ENCODE results near the gene EPRS1.
A peak's percentile ranks its signal among the peaks of the same experiment; 100 is the strongest.
"Not testable (repeated sequence)": the region's sequence is repeated elsewhere in the genome, so short reads cannot be mapped to it uniquely, and the experiment has no call there.

Gene EPRS1

DNA sequence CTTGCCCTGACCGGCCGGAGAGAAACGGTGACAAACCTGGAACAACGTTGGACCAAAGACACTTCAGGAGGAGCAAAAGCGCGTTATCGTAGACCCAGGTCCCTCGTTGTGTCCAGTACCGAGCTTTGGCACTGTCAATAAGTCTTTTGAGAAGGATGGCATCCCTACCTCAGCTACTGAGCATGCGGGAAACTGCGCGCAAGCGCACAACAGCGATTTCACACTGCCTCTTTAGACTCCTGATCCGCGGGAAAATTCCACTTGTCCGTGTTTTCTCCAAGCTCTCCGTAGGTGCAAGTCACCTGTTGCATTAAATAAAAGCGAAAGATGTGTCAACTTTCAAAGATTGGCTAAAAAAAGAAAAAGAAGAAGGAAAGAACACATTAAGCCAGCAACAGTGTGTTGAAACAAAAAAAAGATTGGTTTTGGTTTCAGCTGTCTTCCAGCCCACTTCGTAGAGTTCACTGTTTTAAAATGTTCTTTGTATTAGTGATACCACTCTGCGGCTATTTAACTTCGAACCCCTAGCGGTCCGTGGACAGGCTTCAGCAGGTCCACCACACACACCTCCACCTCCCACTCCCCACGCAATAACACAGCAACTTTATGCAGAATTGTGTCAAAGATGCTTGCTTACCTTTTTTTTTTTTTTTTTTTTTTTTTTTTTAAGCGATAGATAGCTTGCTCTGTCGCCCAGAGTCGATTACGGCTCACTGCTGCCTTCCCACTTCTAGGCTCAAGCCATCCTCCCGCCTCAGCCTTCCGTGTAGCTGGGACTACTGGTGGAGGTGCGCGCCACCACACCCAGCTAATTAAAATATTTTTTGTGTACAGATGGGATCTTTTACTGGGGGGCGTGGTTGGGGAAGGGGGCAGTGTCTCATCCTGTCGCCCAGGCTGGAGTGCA, 43.6 kb upstream of the EPRS1 start, which contains the start of gene BPNT1:
Gene BPNT1 (minus strand): TSS at position 139 of the 907 bp plus-strand sequence. CDS start 9,942 bp downstream, outside the sequence.
- Histone ChIP-seq H3K4me3 (ENCODE audit: low read depth, low read length) (peak within 1 kb of the TSS; percentile 86), H3K27ac (peak within 1 kb of the TSS; percentile 60), H3K27me3 (ENCODE audit: insufficient read depth, low read depth, severe bottlenecking) (no peaks in the 10 kb centered on the region), H3K9me3 (ENCODE audit: severe bottlenecking) (no peaks in the 10 kb centered on the region), H3K36me3 (no peaks in the 10 kb centered on the region; the same call in 1 of the 2 replicates)
- DNase-seq = peak; percentile 97
- TF ChIP-seq, protein P1, sequence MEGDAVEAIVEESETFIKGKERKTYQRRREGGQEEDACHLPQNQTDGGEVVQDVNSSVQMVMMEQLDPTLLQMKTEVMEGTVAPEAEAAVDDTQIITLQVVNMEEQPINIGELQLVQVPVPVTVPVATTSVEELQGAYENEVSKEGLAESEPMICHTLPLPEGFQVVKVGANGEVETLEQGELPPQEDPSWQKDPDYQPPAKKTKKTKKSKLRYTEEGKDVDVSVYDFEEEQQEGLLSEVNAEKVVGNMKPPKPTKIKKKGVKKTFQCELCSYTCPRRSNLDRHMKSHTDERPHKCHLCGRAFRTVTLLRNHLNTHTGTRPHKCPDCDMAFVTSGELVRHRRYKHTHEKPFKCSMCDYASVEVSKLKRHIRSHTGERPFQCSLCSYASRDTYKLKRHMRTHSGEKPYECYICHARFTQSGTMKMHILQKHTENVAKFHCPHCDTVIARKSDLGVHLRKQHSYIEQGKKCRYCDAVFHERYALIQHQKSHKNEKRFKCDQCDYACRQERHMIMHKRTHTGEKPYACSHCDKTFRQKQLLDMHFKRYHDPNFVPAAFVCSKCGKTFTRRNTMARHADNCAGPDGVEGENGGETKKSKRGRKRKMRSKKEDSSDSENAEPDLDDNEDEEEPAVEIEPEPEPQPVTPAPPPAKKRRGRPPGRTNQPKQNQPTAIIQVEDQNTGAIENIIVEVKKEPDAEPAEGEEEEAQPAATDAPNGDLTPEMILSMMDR (IDR thresholded peaks at IDR 0.05; ENCODE audit: low read depth, low read length) = no peak

DNA sequence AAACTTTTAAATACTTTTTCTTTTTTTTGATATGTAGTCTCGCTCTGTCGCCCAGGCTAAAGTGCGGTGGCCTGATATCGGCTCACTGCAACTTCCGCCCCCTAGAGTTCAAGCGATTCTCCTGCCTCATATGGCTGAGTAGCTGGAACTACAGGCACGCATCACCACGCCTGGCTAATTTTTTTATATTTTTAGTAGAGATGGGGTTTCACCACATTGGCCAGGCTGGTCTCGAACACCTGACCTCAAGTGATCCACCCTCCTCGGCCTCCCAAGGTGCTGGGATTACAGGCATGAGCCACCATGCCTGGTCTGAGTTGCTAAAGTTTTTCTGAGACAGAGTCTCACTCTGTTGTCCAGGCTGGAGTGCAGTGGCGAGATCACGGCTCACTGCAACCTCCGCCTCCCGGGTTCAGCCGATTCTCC, 40.0 kb upstream of the EPRS1 start:
- not testable (repeated sequence) for H3K27ac ChIP-seq

DNA sequence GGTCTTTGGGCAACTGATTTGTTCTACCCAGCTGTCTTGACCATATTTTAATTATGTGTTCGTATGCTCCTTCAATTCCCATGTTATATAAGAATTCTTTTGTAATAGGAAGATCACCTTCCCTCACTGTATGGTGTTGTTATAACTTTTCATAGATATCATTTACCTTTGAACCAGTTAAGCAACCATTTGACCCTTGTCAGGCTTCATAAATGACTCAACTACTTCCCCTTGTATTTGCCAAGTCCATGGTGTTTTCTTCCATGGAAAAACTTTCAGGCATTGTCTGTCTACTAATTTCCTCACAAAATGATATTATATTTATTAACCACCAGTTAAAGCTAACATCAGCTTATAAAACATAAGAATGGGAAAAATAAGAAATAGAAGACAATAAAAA, 38.2 kb upstream of the EPRS1 start:
- Histone ChIP-seq H3K4me3 (ENCODE audit: low read depth, low read length) (no peak overlapping the region), H3K27ac (no peak overlapping the region), H3K9me3 (ENCODE audit: severe bottlenecking) (peaks cover 4% of the 10 kb centered on the region), H3K36me3 (peaks cover 4% of the 10 kb centered on the region), H3K27me3 (ENCODE audit: insufficient read depth, low read depth, severe bottlenecking) (no peaks in the 10 kb centered on the region)
- TF ChIP-seq, protein P1 (IDR thresholded peaks at IDR 0.05; ENCODE audit: low read depth, low read length) = no peak
- no peak for DNase-seq

More for the DNA sequence above, 40.0 kb upstream of the EPRS1 start:
- not testable (repeated sequence) for H3K4me3 ChIP-seq (ENCODE audit: low read depth, low read length); DNase-seq; H3K27me3 ChIP-seq (ENCODE audit: insufficient read depth, low read depth, severe bottlenecking); H3K36me3 ChIP-seq; H3K9me3 ChIP-seq (ENCODE audit: severe bottlenecking)
- TF ChIP-seq, protein P1 (IDR thresholded peaks at IDR 0.05; ENCODE audit: low read depth, low read length) = peak; percentile 31; the same call in 1 of the 2 replicates

DNA sequence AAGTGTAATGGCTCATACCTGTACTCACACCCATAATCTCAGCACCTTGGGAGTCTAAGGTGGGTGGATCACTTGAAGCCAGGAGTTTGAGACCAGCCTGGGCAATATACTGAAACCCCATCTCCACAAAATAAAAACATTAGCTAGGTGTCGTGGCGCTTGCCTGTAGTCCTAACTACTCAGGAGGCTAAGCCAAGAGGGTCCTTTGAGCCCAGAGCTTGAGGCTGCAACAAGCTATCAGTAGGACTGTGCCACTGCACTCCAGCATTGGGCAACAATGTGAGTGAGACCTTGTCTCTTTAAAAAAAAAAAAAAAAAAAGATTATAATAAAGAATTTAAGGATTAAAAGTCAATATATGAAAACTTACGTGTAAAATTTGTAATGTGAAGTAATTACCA, 31.6 kb upstream of the EPRS1 start:
- Histone ChIP-seq H3K27ac (no peak overlapping the region), H3K36me3 (peaks cover 21% of the 10 kb centered on the region), H3K27me3 (ENCODE audit: insufficient read depth, low read depth, severe bottlenecking) (no peaks in the 10 kb centered on the region), H3K9me3 (ENCODE audit: severe bottlenecking) (peaks cover 4% of the 10 kb centered on the region), H3K4me3 (ENCODE audit: low read depth, low read length) (no peak overlapping the region)
- DNase-seq = no peak
- TF ChIP-seq, protein P1 (IDR thresholded peaks at IDR 0.05; ENCODE audit: low read depth, low read length) = no peak

DNA sequence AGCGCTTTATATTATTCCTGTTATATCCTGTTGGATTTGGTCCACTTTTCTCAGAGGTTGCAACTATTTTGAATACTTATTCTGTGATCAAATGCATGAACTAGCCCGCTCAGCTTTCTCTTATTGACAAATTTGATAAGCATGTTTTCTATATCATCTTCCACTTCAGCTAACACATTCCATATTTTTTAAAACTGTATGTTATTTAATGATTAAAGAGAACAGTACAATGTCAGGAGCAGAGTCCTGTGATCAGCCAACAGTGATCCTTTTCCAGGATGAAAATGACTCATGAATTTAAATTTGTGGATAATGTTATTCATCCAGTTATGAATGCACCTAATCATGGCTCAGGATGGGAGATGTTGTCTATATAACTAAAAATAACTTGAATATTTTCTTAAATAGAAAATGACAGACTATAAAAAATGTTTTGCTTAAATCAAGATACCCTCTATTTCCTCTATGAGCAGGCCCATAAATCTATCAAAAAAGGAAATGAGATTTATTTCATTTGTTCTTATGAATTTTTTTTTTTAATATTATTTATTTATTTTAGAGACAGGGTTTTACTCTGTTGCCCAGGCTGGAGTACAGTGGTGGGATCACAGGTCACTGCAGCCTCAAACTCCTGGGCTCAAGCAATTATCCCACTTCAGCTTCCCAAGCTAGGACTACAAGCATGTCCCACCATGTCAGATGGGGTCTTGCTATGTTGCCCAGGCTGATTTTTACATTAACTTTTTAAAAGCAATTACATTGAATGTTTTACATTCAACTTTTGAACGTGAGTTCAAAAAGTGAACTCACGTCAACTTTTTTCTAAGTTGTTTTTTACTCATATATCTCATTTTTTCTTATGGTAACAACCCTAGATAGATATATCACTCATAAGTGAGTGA, 30.8 kb upstream of the EPRS1 start:
- Histone ChIP-seq H3K36me3 (peaks cover 27% of the 10 kb centered on the region), H3K4me3 (ENCODE audit: low read depth, low read length) (no peak overlapping the region), H3K27me3 (ENCODE audit: insufficient read depth, low read depth, severe bottlenecking) (no peaks in the 10 kb centered on the region), H3K27ac (no peak overlapping the region), H3K9me3 (ENCODE audit: severe bottlenecking) (peaks cover 4% of the 10 kb centered on the region)
- no peak for DNase-seq
- TF ChIP-seq, protein P1 (IDR thresholded peaks at IDR 0.05; ENCODE audit: low read depth, low read length) = no peak

All from WERI-Rb-1 (cell line).